IPS-NIHi7 (cell line): Measurements from ENCODE around the gene GART.
"Not testable (repeated sequence)": the region's sequence is repeated elsewhere in the genome, so short reads cannot be mapped to it uniquely, and the experiment has no call there.

Experiments
- DNase-seq: peaks from one replicate; pipeline ENCODE4 v3.0.0; 2012; ENCODE audit warnings: mixed read lengths; ENCODE audit errors: extremely low spot score

Gene GART

GRCh38 chr21:33470701-33471100, 71.2 kb downstream of the GART start:
- no peak for DNase-seq

DNA sequence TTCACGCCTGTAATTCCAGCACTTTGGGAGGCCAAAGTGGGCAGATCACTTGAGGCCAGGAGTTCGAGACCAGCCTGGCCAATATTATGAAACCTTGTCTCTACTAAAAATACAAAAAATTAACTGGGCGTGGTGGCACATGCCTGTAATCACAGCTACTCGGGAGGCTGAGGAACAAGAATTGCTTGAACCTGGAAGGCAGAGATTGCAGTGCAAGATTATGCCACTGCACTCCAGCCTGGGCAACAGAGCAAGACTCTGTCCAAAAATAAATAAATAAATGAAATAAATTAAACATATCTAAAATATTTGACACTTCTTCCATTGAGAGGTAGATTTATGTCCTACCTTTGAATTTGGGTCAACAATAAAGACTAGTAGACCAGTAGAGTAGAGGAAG, 72.7 kb downstream of the GART start:
- DNase-seq, result not testable (repeated sequence)

DNA sequence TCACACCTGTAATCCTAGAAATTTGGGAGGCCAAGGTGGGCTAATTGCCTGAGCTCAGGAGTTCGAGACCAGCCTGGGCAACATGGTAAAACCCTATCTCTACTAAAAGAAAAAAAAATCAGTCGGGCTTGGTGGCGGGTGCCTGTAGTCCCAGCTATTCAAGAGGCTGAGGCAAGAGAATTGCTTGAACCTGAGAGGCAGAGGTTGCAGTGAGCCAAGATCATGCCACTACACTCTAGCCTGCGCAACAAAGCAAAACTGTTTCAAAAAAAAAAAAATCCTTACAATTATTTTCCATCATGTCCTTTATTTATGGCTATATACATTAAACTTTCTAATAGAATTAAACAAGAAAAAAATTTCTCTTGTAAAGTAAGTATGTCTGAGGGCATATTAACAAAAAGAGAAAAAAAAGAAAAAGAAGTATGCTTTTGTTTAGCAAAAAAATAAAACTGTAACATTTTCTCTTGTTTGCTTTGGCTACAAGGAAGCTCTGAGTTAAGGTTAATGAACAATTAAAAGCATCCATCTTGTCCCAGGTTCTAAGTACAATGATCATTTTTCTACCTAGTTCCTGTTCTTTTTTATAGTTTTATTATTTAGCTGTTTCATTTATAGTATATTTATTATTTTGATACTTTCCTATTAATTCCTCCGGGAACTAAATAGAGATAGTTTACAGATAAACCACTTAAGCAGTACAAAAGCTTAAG, 80.2 kb downstream of the GART start:
- DNase-seq, result no peak

DNA sequence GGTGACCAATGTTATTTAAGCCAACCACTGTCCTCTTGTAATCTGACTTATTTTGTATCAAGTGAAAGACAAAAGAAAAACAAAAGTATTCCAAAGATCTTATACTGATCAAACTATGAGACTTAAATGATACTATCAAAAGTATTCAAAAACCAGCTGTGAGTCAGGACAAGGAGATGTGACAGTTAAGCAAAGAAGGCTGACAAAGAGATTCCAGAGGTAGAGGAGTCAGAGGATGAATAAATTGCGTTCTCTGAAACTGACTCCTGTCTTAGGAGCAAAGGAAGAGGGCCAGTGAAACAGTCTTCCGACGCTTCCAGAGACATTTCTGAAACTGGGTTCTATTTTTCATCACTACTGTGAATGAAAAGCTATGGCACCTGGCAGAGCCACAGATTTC, 83.1 kb downstream of the GART start:
- no peak for DNase-seq

GRCh38 chr21:33455686-33456446, 86.1 kb downstream of the GART start:
- no peak for DNase-seq
